ENCODE results near the gene MLXIP. TPM values are rescaled to one million over a fixed set of nuclear protein-coding genes. Genes with fewer than 3 reads are reported as not detected.
A peak's percentile ranks its signal among the peaks of the same experiment; 100 is the strongest.

Gene MLXIP
- polyA plus RNA-seq, 1 donor from 2014 or later: 9.2 TPM

GRCh38 chr12:122123051-122123760 is 44.6 kb downstream of the MLXIP start:
- Histone ChIP-seq H3K4me2 (ENCODE audit: low read length) (no peak overlapping the region), H3K9me2 (ENCODE audit: insufficient read depth, low read length) (no peaks in the 10 kb centered on the region), H3K9ac (ENCODE audit: low read length) (no peak overlapping the region), H2AFZ (ENCODE audit: low read depth, low read length) (no peak overlapping the region), H3K27ac (ENCODE audit: low read length) (no peak overlapping the region), H3K36me3 (ENCODE audit: insufficient read depth, low read length) (no peaks in the 10 kb centered on the region), H3F3A (ENCODE audit: insufficient read depth, low read length, poor library complexity, severe bottlenecking) (no peaks in the 10 kb centered on the region), H3K27me3 (ENCODE audit: insufficient read depth, low read depth, low read length) (no peaks in the 10 kb centered on the region), H3K4me3 (ENCODE audit: low read length) (no peak overlapping the region), H3K79me2 (replicated peaks; ENCODE audit: insufficient read depth, low read length) (no peaks in the 10 kb centered on the region), H4K20me1 (ENCODE audit: insufficient read depth) (no peaks in the 10 kb centered on the region), H3K9me3 (ENCODE audit: low read length) (no peaks in the 10 kb centered on the region)
- TF ChIP-seq MXI1 (conservative IDR thresholded peaks at IDR 0.05; ENCODE audit: poor library complexity, severe bottlenecking) (no peak), SMC3 (conservative IDR thresholded peaks at IDR 0.05; ENCODE audit: poor library complexity) (peak; percentile 72), RAD21 (conservative IDR thresholded peaks at IDR 0.05) (peak; percentile 71), CTCF (IDR thresholded peaks at IDR 0.05; ENCODE audit: poor library complexity, severe bottlenecking) (peak; percentile 74), TAF1 (IDR thresholded peaks at IDR 0.05; ENCODE audit: low read depth) (no peak)

- Histone ChIP-seq H3K4me3 (ENCODE audit: low read length) (no peak overlapping the region), H3K27ac (ENCODE audit: low read length) (no peak overlapping the region), H3K9me3 (ENCODE audit: low read length) (no peaks in the 10 kb centered on the region), H3K9ac (ENCODE audit: low read length) (no peak overlapping the region), H3K9me2 (ENCODE audit: insufficient read depth, low read length) (no peaks in the 10 kb centered on the region), H3K27me3 (ENCODE audit: insufficient read depth, low read depth, low read length) (no peaks in the 10 kb centered on the region), H3F3A (ENCODE audit: insufficient read depth, low read length, poor library complexity, severe bottlenecking) (no peaks in the 10 kb centered on the region), H4K20me1 (ENCODE audit: insufficient read depth) (no peaks in the 10 kb centered on the region), H2AFZ (ENCODE audit: low read depth, low read length) (no peak overlapping the region), H3K36me3 (ENCODE audit: insufficient read depth, low read length) (no peaks in the 10 kb centered on the region), H3K79me2 (replicated peaks; ENCODE audit: insufficient read depth, low read length) (no peaks in the 10 kb centered on the region), H3K4me2 (ENCODE audit: low read length) (no peak overlapping the region)
- TF ChIP-seq MXI1 (conservative IDR thresholded peaks at IDR 0.05; ENCODE audit: poor library complexity, severe bottlenecking) (no peak), CTCF (IDR thresholded peaks at IDR 0.05; ENCODE audit: poor library complexity, severe bottlenecking) (no peak)
These were observed 45.2 kb downstream of the MLXIP start for GRCh38 chr12:122123761-122124145.

- H2AFZ ChIP-seq (ENCODE audit: low read depth, low read length): no peak overlapping the region
- TF ChIP-seq SMC3 (conservative IDR thresholded peaks at IDR 0.05; ENCODE audit: poor library complexity): no peak
- no peak for TF ChIP-seq REST (IDR thresholded peaks at IDR 0.05; ENCODE audit: borderline replicate concordance)
- no peak for TF ChIP-seq TAF1 (IDR thresholded peaks at IDR 0.05; ENCODE audit: low read depth)
- no peak for TF ChIP-seq RAD21 (conservative IDR thresholded peaks at IDR 0.05)
- TF ChIP-seq EP300 (conservative IDR thresholded peaks at IDR 0.05; ENCODE audit: poor library complexity, severe bottlenecking): no peak
- no peak for TF ChIP-seq CTCF (IDR thresholded peaks at IDR 0.05; ENCODE audit: poor library complexity, severe bottlenecking)
- no peak for TF ChIP-seq EZH2 (IDR thresholded peaks at IDR 0.05; ENCODE audit: borderline replicate concordance, insufficient read depth, low read length, poor library complexity, severe bottlenecking)
- no peak for TF ChIP-seq POLR2AphosphoS5 (IDR thresholded peaks at IDR 0.05)
- TF ChIP-seq MXI1 (conservative IDR thresholded peaks at IDR 0.05; ENCODE audit: poor library complexity, severe bottlenecking): no peak
- H3K27me3 ChIP-seq (ENCODE audit: insufficient read depth, low read depth, low read length): no peaks in the 10 kb centered on the region
- H4K20me1 ChIP-seq (ENCODE audit: insufficient read depth): no peaks in the 10 kb centered on the region
- no peak overlapping the region for H3K4me2 ChIP-seq (ENCODE audit: low read length)
- no peak overlapping the region for H3K27ac ChIP-seq (ENCODE audit: low read length)
- H3F3A ChIP-seq (ENCODE audit: insufficient read depth, low read length, poor library complexity, severe bottlenecking): no peaks in the 10 kb centered on the region
- no peaks in the 10 kb centered on the region for H3K9me2 ChIP-seq (ENCODE audit: insufficient read depth, low read length)
- no peak overlapping the region for H3K9ac ChIP-seq (ENCODE audit: low read length)
- no peaks in the 10 kb centered on the region for H3K79me2 ChIP-seq (replicated peaks; ENCODE audit: insufficient read depth, low read length)
- no peaks in the 10 kb centered on the region for H3K9me3 ChIP-seq (ENCODE audit: low read length)
- no peaks in the 10 kb centered on the region for H3K36me3 ChIP-seq (ENCODE audit: insufficient read depth, low read length)
- H3K4me3 ChIP-seq (ENCODE audit: low read length): no peak overlapping the region
These were observed 45.8 kb downstream of the MLXIP start for GRCh38 chr12:122124370-122124769.

All from neural cell (in vitro differentiated cells).